A673 (cell line): ENCODE results near the gene APLP2. TPM values are rescaled to one million over a fixed set of nuclear protein-coding genes. Genes with fewer than 3 reads are reported as not detected.

Source experiments
- BruUV-seq: library from RNA; stranded (reverse); fragments of 400-500 nt; replicated peaks from 2 replicates; lab custom pipeline; 2021; lab: Mats Ljungman, UMichigan
- CTCF ChIA-PET: fragments of 300-600 bp; sonication (Branson Sonifier 250); formaldehyde crosslinking; loops from one replicate; lab custom pipeline; 2022; ENCODE audit warnings: antibody characterized with exemption; lab: Charles Lee
- POLR2A ChIA-PET: fragments of 300-600 bp; sonication (Branson Sonifier 250); formaldehyde crosslinking; loops from one replicate; lab custom pipeline; 2022; ENCODE audit warnings: antibody characterized with exemption; ENCODE audit not compliant: low non-redundant PET; lab: Charles Lee
- DNase-seq: peaks from one replicate; pipeline ENCODE4 v3.0.0-alpha.2; 2015; ENCODE audit warnings: low spot score
- H3K27ac ChIP-seq: fragments of 200-600 bp; sonication (generic); 2 replicates; pipeline ENCODE4 v1.5.1; 2016; ENCODE audit warnings: mixed run types, low read depth, mild to moderate bottlenecking, mixed read lengths, antibody characterized with exemption, low read length; ENCODE audit not compliant: poor library complexity, severe bottlenecking
- H3K27me3 ChIP-seq: fragments of 200-600 bp; sonication (generic); replicated peaks from 2 replicates; pipeline ENCODE4 v1.6.1; 2017; ENCODE audit warnings: mixed run types, low read depth, mild to moderate bottlenecking, mixed read lengths, antibody characterized with exemption, low read length; ENCODE audit not compliant: insufficient read depth, poor library complexity
- H3K36me3 ChIP-seq: fragments of 200-600 bp; sonication (generic); 2 replicates; pipeline ENCODE4 v1.6.1; 2016; ENCODE audit warnings: mixed run types, mild to moderate bottlenecking, mixed read lengths, antibody characterized with exemption, low read length; ENCODE audit not compliant: insufficient read depth, poor library complexity, severe bottlenecking
- H3K4me1 ChIP-seq: fragments of 200-600 bp; sonication (generic); 2 replicates; pipeline ENCODE4 v1.6.1; 2017; ENCODE audit warnings: mixed run types, mild to moderate bottlenecking, mixed read lengths, antibody characterized with exemption, low read length; ENCODE audit not compliant: insufficient read depth, poor library complexity, severe bottlenecking
- H3K4me3 ChIP-seq: fragments of 200-600 bp; sonication (generic); 2 replicates; pipeline ENCODE4 v1.5.1; 2016; ENCODE audit warnings: low read depth, mixed run types, mild to moderate bottlenecking, mixed read lengths, low read length; ENCODE audit not compliant: poor library complexity, severe bottlenecking
- H3K9me3 ChIP-seq: fragments of 200-600 bp; sonication (generic); 2 replicates; pipeline ENCODE4 v1.6.1; 2016; ENCODE audit warnings: mixed run types, low read depth, mild to moderate bottlenecking, mixed read lengths, antibody characterized with exemption, low read length; ENCODE audit not compliant: poor library complexity, severe bottlenecking
- CTCF ChIP-seq: fragments of 300-800, 200-600 bp; sonication (generic); conservative IDR thresholded peaks from 2 replicates; pipeline ENCODE4 v1.5.1; 2017; ENCODE audit warnings: low read depth, mild to moderate bottlenecking, antibody characterized with exemption, low read length, moderate library complexity, mixed read lengths
- EZH2 ChIP-seq: fragments of 200-600 bp; sonication (generic); IDR thresholded peaks from 2 replicates; pipeline ENCODE4 v1.6.1; 2017; ENCODE audit warnings: borderline replicate concordance, low read depth, mild to moderate bottlenecking, mixed read lengths, antibody characterized with exemption, low read length; ENCODE audit not compliant: poor library complexity, severe bottlenecking
- intact Hi-C: fragments of 100-400 bp; cut with micrococcal nuclease; formaldehyde crosslinking; loops from one replicate; pipeline ENCODE4 v1.10.0; 2022; ENCODE audit not compliant: unreplicated experiment
- total RNA-seq: library from RNA; stranded (reverse); gene quantifications from 2 replicates; pipeline ENCODE4 v1.2.3, GENCODE V29; 2021

APLP2 gene
- total RNA-seq, 1 experiment from 2014 or later: 175 TPM

- CTCF ChIA-PET: no interaction called here
- no peaks in the 10 kb centered on the region for H3K36me3 ChIP-seq
- no peak overlapping the region for H3K4me3 ChIP-seq
- H3K4me1 ChIP-seq: peaks cover 77% of the 10 kb centered on the region
- H3K27me3 ChIP-seq: no peaks in the 10 kb centered on the region
- intact Hi-C loops: no loop called here
- POLR2A ChIA-PET: interaction anchor here (0.6 kb wide), 1 partner anchor 187 kb away, joined by 3 read pairs; no protein-coding TSS in a partner anchor
- H3K9me3 ChIP-seq: no peaks in the 10 kb centered on the region
- DNase-seq: peak; percentile 62
- no peak overlapping the region for H3K27ac ChIP-seq
- no TSS peak for BruUV-seq
- no peak for TF ChIP-seq CTCF
Observed at GRCh38 chr11:130100381-130101095, 30.8 kb downstream of the APLP2 start.

GRCh38 chr11:130101661-130102060 lies 32.0 kb downstream of the APLP2 start:
- CTCF ChIA-PET: no interaction called here
- H3K9me3 ChIP-seq: no peaks in the 10 kb centered on the region
- POLR2A ChIA-PET: no interaction called here
- TF ChIP-seq EZH2 (no peak), CTCF (no peak)
- H3K4me1 ChIP-seq: peaks cover 69% of the 10 kb centered on the region
- intact Hi-C loops: no loop called here
- H3K36me3 ChIP-seq: no peaks in the 10 kb centered on the region
- H3K27ac ChIP-seq: no peak overlapping the region
- no peak overlapping the region for H3K4me3 ChIP-seq
- DNase-seq: peak; percentile 44
- no TSS peak for BruUV-seq
- H3K27me3 ChIP-seq: no peaks in the 10 kb centered on the region

- intact Hi-C loops: no loop called here
- no peak for TF ChIP-seq EZH2
- TF ChIP-seq CTCF: no peak
- Histone ChIP-seq H3K27ac (no peak overlapping the region), H3K27me3 (no peaks in the 10 kb centered on the region), H3K9me3 (no peaks in the 10 kb centered on the region), H3K4me3 (no peak overlapping the region), H3K36me3 (no peaks in the 10 kb centered on the region), H3K4me1 (peaks cover 60% of the 10 kb centered on the region)
- ChIA-PET CTCF (no interaction called here), POLR2A (no interaction called here)
- BruUV-seq: no TSS peak
- DNase-seq: peak; percentile 62
Observed at GRCh38 chr11:130102301-130103249, 32.9 kb downstream of the APLP2 start.
